HG03558 (cell line): Measurements from ENCODE around the gene ZNRF1.
"Not testable (repeated sequence)": the region's sequence is repeated elsewhere in the genome, so short reads cannot be mapped to it uniquely, and the experiment has no call there.

Experiments
- ATAC-seq: cut with Tn5 transposase; IDR thresholded peaks from one replicate; pipeline ENCODE4 v1.9.1; 2021; ENCODE audit warnings: moderate number of reproducible peaks; ENCODE audit not compliant: unreplicated experiment; ENCODE audit errors: extremely low read depth

Gene ZNRF1

GRCh38 chr16:75090899-75091298 lies 92.1 kb downstream of the ZNRF1 start:
- not testable (repeated sequence) for ATAC-seq

- ATAC-seq, result not testable (repeated sequence)
These were observed 92.8 kb downstream of the ZNRF1 start for GRCh38 chr16:75091619-75092018.

GRCh38 chr16:75092777-75093176 lies 94.0 kb downstream of the ZNRF1 start:
- no peak for ATAC-seq

- ATAC-seq, result no peak
These were observed 95.0 kb downstream of the ZNRF1 start for GRCh38 chr16:75093598-75094540.

GRCh38 chr16:75095204-75095621 lies 96.4 kb downstream of the ZNRF1 start:
- ATAC-seq, result no peak

- no peak for ATAC-seq
These were observed 97.8 kb downstream of the ZNRF1 start for GRCh38 chr16:75096656-75097055.

- no peak for ATAC-seq
These were observed 98.5 kb downstream of the ZNRF1 start for GRCh38 chr16:75097191-75097761.

GRCh38 chr16:75097941-75098901 lies 99.4 kb downstream of the ZNRF1 start:
- ATAC-seq, result no peak

GRCh38 chr16:75099075-75099667 lies 100.3 kb downstream of the ZNRF1 start:
- ATAC-seq, result no peak

GRCh38 chr16:75099738-75100602 lies 101.1 kb downstream of the ZNRF1 start:
- no peak for ATAC-seq

GRCh38 chr16:75100603-75100990 lies 101.8 kb downstream of the ZNRF1 start:
- no peak for ATAC-seq

- ATAC-seq, result no peak
These were observed 102.8 kb downstream of the ZNRF1 start for GRCh38 chr16:75101635-75102034.

GRCh38 chr16:75102595-75102994 lies 103.8 kb downstream of the ZNRF1 start:
- ATAC-seq, result no peak

- ATAC-seq, result no peak
These were observed 105.2 kb downstream of the ZNRF1 start for GRCh38 chr16:75103994-75104393.

- no peak for ATAC-seq
These were observed 106.0 kb downstream of the ZNRF1 start for GRCh38 chr16:75104836-75105235.

GRCh38 chr16:75105306-75106061 lies 106.7 kb downstream of the ZNRF1 start:
- ATAC-seq, result no peak

GRCh38 chr16:75106351-75107274 lies 107.8 kb downstream of the ZNRF1 start:
- no peak for ATAC-seq
